ENCODE results near the gene DCXR.

DCXR gene

GRCh38 chr17:81994593-81995462 is 42.7 kb downstream of the DCXR start:
- DNase-seq: no peak

GRCh38 chr17:81993729-81994592 is 43.5 kb downstream of the DCXR start:
- DNase-seq: no peak

- DNase-seq: no peak
Measured at GRCh38 chr17:81992306-81993102, 45.0 kb downstream of the DCXR start.

GRCh38 chr17:81991684-81992305 is 45.7 kb downstream of the DCXR start:
- no peak for DNase-seq

GRCh38 chr17:81990836-81991683 is 46.4 kb downstream of the DCXR start:
- DNase-seq: no peak

GRCh38 chr17:81987161-81987770 is 50.2 kb downstream of the DCXR start:
- DNase-seq: no peak

GRCh38 chr17:81986606-81987005 is 50.9 kb downstream of the DCXR start:
- DNase-seq: no peak
